HG03565 (cell line): ENCODE measurements around the gene PRDX5.
"Not testable (repeated sequence)": the region's sequence is repeated elsewhere in the genome, so short reads cannot be mapped to it uniquely, and the experiment has no call there.

Source experiments
- ATAC-seq: cut with Tn5 transposase; IDR thresholded peaks from one replicate; pipeline ENCODE4 v1.9.1; 2021; ENCODE audit warnings: mild to moderate bottlenecking, moderate library complexity; ENCODE audit not compliant: unreplicated experiment

Gene PRDX5

DNA sequence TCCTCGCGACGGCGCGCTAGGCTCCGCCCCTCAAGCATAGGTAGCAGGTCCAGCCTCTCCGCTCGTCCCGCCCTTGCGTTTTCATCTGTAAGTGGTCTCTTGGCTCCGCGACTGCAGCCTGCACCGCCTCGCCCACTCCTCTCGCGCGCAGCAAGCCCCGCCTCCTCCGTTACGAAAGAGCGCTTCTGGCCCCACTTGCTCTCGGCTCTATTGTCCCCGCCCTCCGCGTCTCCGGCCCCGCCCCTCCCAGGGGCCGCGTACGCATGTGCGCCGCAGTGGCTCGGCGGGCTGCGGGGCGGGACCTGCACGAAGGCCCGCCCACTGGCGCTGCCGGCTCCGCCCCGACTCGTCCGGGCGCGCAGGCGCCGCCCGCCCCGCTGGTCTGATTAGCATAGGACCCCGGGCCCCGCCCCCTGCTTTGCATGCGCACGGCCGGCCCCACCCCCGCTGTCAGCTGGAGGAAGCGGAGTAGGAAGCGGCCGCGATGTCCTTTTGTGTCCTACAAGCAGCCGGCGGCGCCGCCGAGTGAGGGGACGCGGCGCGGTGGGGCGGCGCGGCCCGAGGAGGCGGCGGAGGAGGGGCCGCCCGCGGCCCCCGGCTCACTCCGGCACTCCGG lies 12.7 kb upstream of the PRDX5 start, which contains the start of gene ESRRA:
Gene ESRRA (plus strand): TSS at position 450 of the 616 bp plus-strand sequence. CDS start 1,656 bp downstream, outside the sequence.
- peak; percentile 60 for ATAC-seq

DNA sequence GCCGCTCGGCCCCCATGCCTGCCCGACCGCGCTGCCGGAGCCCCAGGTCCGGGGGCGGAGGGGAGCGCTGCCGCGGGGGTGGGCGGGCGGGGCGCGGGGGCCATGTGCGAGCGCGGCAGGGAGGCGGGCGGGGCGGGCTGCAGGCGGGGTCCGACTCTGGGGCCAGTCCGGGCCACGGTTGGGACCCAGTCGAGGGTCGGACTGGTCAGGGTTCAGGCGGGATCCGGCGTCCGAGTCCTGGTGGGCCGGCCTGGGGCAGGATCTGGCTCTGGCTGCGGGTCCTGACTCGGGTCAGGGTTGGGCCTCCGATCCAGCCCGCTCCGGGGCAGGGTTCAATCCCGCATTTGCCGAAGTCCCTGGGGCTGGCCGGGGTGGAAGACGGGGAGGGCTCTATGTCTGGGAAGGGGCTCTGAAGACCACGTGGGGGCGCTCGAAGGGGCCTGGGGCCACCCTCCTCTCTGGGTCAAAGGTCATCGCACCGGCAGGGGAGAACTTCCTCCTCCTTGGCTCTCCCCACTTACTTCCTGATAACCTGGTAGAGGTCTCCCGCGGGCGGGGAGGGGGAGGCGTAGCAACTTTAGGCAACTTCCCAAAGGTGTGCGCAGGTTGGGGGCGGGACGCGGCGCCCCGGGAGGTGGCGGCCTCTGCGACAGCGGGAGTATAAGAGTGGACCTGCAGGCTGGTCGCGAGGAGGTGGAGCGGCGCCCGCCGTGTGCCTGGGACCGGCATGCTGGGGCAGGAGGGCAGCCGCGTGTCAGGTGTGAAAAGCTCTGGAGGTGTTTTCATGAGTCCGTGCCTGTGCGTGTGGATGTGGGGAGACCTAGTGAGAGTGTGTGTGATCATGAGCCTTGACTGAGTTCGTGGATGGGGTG lies 12.0 kb upstream of the PRDX5 start:
- no peak for ATAC-seq

DNA sequence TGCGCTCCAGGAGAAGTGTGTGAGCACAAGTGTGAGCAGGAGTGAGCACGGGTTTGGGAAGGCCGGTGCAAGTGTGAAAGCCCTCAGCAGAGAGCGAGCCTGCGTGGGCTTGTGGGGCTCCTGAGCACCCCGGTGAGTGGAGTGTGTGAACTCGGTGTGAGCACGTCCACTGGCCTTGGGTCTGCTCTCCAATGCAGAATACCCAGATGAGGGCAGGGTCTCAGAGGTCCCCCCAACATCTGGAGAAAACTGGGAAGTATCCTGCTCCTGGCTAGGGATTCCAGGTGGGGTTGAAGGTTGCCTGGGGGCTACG lies 11.4 kb upstream of the PRDX5 start:
- ATAC-seq: no peak

DNA sequence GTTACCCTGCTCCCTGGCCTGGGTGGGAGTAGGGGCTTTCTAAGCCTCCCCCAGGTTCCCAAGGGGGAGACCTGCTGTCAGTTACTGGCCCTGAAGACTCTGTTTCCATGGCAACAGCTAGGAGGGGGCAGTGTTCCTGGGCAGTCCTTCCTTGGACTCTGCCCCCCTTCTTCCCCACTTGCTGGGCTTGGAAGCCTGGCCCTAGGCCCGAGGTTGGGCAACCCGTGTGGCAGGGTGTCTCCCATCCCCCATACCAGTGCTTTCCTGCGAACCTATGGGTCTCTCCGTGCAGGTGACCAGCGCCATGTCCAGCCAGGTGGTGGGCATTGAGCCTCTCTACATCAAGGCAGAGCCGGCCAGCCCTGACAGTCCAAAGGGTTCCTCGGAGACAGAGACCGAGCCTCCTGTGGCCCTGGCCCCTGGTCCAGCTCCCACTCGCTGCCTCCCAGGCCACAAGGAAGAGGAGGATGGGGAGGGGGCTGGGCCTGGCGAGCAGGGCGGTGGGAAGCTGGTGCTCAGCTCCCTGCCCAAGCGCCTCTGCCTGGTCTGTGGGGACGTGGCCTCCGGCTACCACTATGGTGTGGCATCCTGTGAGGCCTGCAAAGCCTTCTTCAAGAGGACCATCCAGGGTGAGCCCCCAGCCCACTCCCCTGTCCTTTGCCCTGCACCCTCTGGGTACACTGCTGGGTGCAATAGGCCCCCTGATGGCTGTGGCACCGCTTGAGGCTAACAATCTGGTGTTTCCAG lies 10.9 kb upstream of the PRDX5 start:
- no peak for ATAC-seq

DNA sequence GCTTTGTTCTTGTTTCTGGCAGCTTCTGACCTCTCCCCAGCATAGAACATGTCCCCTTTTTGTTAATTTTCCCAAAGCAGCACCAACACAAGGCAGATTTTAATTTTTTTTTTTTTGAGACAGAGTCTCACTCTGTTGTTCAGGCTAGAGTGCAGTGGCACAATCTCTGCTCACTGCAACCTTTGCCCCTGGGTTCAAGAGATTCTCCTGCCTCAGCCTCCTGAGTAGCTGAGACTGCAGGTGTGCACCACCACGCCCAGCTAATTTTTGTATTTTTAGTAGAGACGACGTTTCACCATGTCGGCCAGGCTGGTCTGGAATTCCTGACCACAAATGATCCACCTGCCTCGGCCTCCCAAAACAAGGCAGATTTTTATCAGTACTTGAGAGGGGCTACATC lies 10.1 kb upstream of the PRDX5 start:
- ATAC-seq: not testable (repeated sequence)

DNA sequence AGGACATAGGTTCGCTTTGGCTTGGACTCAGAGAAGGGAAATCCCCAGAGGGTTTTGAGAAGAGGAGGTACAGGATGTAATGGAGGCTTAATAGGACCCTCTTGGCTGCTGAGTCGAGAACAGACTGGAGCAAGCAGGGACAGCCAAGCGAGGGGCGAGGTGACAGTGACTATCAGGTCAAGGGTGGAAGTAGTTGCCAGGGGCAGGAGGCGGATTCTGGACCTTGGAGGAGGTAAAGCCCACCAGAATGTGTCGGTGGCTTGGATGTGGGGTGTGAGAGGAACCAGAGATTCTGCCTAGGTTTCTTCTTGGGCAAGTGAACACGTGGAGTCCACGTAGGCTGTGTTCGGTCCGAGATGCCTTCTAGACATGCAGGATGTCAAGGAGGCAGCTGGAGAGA lies 5.0 kb upstream of the PRDX5 start:
- no peak for ATAC-seq

DNA sequence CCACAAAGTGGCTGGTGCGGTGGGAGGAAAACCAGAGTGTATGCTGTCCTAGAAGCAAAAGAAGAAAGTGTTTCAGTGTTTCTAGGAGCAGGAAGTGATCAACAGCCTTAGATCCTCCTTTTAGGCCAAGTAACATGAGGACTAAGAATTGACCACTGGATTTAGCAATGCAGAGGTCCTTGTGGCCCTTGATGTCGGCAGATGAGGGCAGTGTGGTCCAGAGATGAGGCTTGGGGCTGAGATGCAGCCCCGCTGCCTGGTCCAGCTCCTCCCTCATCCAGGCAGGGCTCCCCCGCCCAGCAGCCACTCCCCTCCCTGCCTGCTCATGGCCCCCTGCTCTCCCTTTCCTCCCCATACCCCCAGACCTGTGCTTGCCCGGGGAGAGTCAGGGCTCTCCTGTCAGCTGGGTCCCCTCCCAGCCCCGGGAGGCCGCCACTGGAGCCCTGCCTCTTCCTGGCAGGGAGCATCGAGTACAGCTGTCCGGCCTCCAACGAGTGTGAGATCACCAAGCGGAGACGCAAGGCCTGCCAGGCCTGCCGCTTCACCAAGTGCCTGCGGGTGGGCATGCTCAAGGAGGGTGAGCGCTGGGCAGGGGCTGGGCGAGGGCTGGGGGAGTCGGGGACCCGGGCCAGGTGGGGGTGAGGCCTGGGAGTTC lies 4.3 kb upstream of the PRDX5 start:
- ATAC-seq: no peak

DNA sequence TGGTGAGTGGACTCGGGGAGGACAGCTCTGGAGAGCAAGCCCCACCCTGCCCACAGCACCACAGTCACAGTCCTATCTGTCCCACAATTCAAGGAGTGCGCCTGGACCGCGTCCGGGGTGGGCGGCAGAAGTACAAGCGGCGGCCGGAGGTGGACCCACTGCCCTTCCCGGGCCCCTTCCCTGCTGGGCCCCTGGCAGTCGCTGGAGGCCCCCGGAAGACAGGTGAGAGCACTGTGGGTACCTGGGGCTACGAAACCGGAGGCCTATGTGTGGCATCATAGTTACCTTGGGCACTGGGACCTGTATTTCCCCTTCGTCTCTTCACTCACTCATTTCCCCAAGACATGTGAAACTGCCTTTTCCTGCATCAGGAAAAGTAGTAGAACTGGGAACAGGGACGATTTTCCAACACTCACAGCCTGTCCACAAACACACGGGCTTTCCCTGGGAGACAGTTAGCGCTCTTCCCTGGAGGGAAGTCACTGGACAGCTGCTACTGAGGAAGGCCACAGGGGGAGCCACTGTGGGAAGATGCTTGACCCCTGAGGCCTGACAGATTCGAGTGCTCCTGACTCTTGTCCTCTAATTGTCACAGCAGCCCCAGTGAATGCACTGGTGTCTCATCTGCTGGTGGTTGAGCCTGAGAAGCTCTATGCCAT lies 3.6 kb upstream of the PRDX5 start:
- ATAC-seq: no peak

DNA sequence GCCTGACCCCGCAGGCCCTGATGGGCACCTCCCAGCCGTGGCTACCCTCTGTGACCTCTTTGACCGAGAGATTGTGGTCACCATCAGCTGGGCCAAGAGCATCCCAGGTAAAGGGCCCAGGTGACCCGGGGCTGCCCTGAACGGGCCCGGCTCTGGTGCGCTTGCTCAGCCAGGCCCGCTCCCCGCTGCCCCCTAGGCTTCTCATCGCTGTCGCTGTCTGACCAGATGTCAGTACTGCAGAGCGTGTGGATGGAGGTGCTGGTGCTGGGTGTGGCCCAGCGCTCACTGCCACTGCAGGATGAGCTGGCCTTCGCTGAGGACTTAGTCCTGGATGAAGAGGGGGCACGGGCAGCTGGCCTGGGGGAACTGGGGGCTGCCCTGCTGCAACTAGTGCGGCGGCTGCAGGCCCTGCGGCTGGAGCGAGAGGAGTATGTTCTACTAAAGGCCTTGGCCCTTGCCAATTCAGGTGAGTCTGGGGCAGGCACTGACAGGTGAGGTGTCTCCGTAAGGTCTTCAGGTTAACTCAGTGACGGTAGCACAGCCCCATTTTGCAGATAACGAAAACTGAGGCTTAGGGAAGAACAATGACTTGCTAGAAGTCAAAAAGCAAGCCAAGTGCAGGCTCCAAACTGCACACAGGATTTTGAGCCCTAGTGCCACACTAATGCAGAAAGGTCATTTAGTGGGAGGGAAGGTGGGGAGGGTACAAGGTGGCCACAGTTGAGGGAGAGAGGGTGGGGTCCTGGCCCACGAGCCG lies 2.9 kb upstream of the PRDX5 start:
- ATAC-seq: no peak

DNA sequence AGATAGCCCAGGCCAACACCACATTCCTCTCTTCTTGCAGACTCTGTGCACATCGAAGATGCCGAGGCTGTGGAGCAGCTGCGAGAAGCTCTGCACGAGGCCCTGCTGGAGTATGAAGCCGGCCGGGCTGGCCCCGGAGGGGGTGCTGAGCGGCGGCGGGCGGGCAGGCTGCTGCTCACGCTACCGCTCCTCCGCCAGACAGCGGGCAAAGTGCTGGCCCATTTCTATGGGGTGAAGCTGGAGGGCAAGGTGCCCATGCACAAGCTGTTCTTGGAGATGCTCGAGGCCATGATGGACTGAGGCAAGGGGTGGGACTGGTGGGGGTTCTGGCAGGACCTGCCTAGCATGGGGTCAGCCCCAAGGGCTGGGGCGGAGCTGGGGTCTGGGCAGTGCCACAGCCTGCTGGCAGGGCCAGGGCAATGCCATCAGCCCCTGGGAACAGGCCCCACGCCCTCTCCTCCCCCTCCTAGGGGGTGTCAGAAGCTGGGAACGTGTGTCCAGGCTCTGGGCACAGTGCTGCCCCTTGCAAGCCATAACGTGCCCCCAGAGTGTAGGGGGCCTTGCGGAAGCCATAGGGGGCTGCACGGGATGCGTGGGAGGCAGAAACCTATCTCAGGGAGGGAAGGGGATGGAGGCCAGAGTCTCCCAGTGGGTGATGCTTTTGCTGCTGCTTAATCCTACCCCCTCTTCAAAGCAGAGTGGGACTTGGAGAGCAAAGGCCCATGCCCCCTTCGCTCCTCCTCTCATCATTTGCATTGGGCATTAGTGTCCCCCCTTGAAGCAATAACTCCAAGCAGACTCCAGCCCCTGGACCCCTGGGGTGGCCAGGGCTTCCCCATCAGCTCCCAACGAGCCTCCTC lies 2.0 kb upstream of the PRDX5 start:
- not testable (repeated sequence) for ATAC-seq

DNA sequence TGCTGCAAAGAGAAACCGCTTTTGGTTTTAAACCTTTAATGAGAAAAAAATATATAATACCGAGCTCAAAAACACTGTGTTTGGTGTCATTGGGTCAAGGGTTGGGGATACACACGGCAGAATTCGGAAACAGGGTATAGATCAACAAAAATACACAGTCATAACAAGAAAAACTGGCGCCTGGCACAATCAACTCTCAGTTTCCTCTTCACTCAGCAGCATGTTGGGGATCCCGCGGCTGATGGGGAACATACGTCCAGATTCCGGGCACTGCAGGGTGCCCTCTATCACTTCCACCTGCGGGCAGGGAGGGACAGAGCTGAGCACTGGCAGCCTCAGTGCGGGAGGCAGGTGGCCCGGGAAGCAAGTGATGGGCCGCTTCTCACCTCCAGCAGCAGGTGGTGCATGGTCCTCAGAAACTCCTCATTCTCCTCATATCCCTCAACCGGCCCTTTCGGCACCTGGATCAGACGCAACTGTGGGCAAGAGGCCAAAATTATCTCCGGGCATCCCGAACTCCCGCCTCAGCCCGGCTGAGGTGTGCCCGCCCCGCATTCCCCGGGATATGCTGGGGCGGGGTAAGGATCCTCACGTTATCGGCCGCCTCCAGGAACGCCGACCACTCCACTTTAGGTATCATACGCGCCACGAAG lies 1.1 kb upstream of the PRDX5 start:
- ATAC-seq: no peak

DNA sequence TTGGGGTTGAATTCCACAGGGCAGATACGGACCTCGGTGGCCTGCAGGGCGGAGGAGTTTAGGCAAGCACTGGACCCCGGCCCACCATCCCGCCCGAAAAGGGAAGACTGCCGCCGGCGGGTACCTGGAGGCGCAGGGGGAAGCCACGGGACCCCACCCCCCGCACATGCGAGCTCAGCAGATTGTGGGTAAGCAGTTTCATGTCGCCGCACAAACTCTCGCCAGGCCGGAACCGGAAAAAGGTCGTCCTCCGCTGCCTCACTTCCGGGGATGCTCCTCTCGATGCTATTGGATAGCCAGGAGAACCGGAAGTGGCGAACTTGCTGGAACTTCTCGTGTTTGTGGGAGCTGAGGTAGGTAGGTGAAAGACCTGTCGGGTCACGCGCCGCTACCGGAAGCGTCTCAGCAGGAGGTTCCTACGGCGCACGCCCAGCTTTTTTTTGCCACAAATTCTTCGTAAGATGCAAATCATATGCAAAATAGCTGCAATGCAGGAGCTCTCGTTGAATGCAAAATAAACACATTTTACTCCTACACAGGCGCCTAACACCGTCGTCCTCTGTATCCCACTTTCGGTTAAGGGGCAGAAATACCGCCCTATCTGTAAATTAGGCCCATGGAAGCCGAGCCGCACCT lies 478 bp upstream of the PRDX5 start, which contains the start of gene TRMT112:
Gene TRMT112 (minus strand): TSS at position 235 of the 636 bp plus-strand sequence. CDS start 33 bp downstream, at position 202.
- ATAC-seq: peak; percentile 50

DNA sequence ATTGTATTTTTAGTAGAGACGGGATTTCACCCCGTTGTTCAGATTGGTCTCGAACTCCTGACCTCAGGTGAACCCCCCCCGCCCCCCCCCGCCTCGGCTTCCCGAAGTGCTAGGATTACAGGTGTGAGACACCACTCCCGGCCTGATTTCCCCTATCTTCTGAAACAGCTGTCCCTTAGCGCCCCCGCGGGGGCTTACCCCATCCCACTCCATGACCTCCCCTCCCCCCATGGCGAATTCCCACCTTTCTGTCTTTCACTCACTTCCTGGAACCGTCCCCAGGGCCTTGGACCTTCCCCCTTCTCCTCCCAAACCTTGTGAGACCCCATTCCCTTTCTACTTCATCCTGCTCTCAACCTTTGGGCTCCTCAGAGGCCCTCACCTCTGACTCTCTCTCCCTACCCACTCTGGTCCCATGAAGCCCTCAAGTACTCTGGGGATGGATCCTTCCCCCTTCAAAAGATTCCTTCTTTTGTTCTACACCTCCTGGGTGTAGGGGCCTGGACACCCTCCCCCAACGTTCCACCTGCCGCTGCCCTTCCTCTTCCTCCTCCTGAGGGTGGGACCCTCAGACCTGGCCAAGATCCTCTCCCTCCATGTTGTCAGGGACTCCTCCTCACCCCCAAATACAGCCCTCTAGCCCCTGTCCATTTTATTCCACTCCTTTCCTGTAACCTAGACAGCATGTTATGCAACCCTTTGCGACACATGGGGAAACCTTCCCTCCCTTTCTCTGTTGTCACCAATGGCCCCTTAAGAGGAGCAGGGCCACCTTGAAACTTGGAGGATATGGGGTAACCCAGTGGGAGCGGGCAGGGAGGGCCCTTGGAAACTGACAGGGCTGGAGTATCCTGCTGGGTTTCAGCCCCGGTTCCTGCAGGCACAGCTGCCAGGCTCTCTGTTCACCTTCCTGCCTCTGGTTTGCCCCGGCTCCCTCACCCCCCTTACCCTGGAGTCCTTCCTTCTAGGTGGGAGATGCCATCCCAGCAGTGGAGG lies 1.1 kb downstream of the PRDX5 start:
- no peak for ATAC-seq

DNA sequence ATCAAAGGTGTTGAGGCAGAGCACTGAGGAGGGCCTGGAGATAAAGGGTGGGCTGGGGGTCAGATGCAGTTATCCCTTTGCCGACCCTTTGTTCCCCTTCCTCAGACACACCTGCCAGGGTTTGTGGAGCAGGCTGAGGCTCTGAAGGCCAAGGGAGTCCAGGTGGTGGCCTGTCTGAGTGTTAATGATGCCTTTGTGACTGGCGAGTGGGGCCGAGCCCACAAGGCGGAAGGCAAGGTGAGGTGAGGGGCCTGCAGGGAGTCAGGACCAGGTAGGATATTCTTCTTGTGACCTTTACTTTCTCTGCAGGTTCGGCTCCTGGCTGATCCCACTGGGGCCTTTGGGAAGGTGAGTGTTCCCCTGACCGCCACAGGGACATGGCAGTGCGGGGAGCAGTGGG lies 2.6 kb downstream of the PRDX5 start:
- no peak for ATAC-seq

DNA sequence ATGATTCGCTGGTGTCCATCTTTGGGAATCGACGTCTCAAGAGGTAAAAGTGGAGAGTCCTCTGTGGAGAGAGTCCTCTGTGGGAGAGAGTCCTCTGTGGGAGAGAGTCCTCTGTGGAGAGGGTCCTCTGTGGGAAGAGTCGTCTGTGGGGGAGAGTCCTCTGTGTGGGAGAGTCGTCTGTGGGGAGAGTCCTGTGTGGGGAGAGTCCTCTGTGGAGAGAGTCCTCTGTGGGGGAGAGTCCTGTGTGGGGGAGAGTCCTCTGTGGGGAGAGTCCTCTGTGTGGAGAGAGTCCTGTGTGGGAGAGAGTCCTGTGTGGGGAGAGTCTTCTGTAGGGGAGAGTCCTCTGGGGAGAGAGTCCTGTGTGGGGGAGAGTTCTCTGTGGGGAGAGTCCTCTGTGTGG lies 3.1 kb downstream of the PRDX5 start:
- ATAC-seq: no peak

DNA sequence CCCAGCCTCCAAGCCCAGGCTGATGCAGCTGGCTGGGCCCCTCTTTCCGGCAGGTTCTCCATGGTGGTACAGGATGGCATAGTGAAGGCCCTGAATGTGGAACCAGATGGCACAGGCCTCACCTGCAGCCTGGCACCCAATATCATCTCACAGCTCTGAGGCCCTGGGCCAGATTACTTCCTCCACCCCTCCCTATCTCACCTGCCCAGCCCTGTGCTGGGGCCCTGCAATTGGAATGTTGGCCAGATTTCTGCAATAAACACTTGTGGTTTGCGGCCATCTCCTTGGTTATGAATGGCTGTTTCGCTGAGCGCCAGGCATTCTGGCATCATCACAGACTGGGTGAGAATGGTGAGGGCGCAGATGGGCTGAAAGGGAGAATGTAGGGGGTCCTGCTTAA lies 3.6 kb downstream of the PRDX5 start:
- no peak for ATAC-seq

DNA sequence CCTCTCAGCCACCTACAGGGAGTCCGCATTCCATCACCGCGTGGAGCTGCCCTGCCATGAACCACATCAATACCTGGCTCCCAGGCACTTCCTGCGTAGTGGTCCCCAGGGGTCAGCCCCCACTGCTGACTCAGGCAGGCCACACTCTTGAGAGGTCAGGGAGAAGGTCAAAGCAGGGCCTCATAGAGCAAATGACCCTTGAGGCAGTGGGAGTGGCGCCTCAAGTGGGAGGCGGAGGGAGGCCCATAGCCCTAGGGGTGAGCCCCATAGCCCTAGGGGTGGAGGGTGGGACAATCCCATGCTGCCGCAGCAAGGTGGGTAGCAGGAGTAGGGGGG lies 5.0 kb downstream of the PRDX5 start:
- ATAC-seq: no peak
